ENCODE measurements around the gene FNDC3B.
"Not testable (repeated sequence)": the region's sequence is repeated elsewhere in the genome, so short reads cannot be mapped to it uniquely, and the experiment has no call there.

Gene FNDC3B

GRCh38 chr3:172236771-172237742 is 197.7 kb downstream of the FNDC3B start:
- no peak for DNase-seq (ENCODE audit: low read depth)

- no peak for DNase-seq (ENCODE audit: low read depth)
These were observed 198.8 kb downstream of the FNDC3B start for GRCh38 chr3:172238188-172238587.

- no peak for DNase-seq (ENCODE audit: low read depth)
These were observed 199.9 kb downstream of the FNDC3B start for GRCh38 chr3:172239218-172239790.

- DNase-seq (ENCODE audit: low read depth) = no peak
These were observed 202.0 kb downstream of the FNDC3B start for GRCh38 chr3:172241405-172241804.

- DNase-seq (ENCODE audit: low read depth) = not testable (repeated sequence)
These were observed 203.1 kb downstream of the FNDC3B start for GRCh38 chr3:172242471-172242870.

GRCh38 chr3:172243376-172243775 is 204.0 kb downstream of the FNDC3B start:
- not testable (repeated sequence) for DNase-seq (ENCODE audit: low read depth)

- no peak for DNase-seq (ENCODE audit: low read depth)
These were observed 204.6 kb downstream of the FNDC3B start for GRCh38 chr3:172244011-172244410.

GRCh38 chr3:172245241-172245640 is 205.9 kb downstream of the FNDC3B start:
- no peak for DNase-seq (ENCODE audit: low read depth)

GRCh38 chr3:172246107-172246844 is 206.9 kb downstream of the FNDC3B start:
- no peak for DNase-seq (ENCODE audit: low read depth)

- DNase-seq (ENCODE audit: low read depth) = no peak
These were observed 208.3 kb downstream of the FNDC3B start for GRCh38 chr3:172247525-172248274.

- no peak for DNase-seq (ENCODE audit: low read depth)
These were observed 209.7 kb downstream of the FNDC3B start for GRCh38 chr3:172249039-172249438.

- DNase-seq (ENCODE audit: low read depth) = no peak
These were observed 211.8 kb downstream of the FNDC3B start for GRCh38 chr3:172251211-172251610.

- DNase-seq (ENCODE audit: low read depth) = no peak
These were observed 213.8 kb downstream of the FNDC3B start for GRCh38 chr3:172253200-172253599.

- no peak for DNase-seq (ENCODE audit: low read depth)
These were observed 215.2 kb downstream of the FNDC3B start for GRCh38 chr3:172254542-172254941.

- not testable (repeated sequence) for DNase-seq (ENCODE audit: low read depth)
These were observed 215.9 kb downstream of the FNDC3B start for GRCh38 chr3:172255321-172255720.

GRCh38 chr3:172256101-172256734 is 216.8 kb downstream of the FNDC3B start:
- DNase-seq (ENCODE audit: low read depth) = no peak

GRCh38 chr3:172257648-172258400 is 218.4 kb downstream of the FNDC3B start:
- DNase-seq (ENCODE audit: low read depth) = peak; percentile 70

GRCh38 chr3:172258624-172259023 is 219.2 kb downstream of the FNDC3B start:
- DNase-seq (ENCODE audit: low read depth) = no peak

- no peak for DNase-seq (ENCODE audit: low read depth)
These were observed 219.7 kb downstream of the FNDC3B start for GRCh38 chr3:172259111-172259541.

GRCh38 chr3:172259726-172260248 is 220.4 kb downstream of the FNDC3B start:
- DNase-seq (ENCODE audit: low read depth) = no peak

Data from non-pigmented ciliary epithelial cell (primary cell).